H9 (cell line): ENCODE measurements around the gene AIG1. TPM values are rescaled to one million over a fixed set of nuclear protein-coding genes. Genes with fewer than 3 reads are reported as not detected.

Experiments used
- DNase-seq: peaks from one replicate; pipeline ENCODE4 v3.0.0-alpha.2; 2017
- H2AFZ ChIP-seq: one replicate; pipeline ENCODE4 v1.6.1; 2013; ENCODE audit warnings: mild to moderate bottlenecking, low read length, control low read depth, moderate library complexity
- H2AK5ac ChIP-seq: 2 replicates; pipeline ENCODE4 v1.6.1; 2013; ENCODE audit warnings: low read length, control low read depth, mixed read lengths; ENCODE audit not compliant: insufficient read length
- H2BK120ac ChIP-seq: one replicate; pipeline ENCODE4 v1.6.1; 2013; ENCODE audit warnings: low read depth, mild to moderate bottlenecking, low read length, control low read depth, inconsistent platforms; ENCODE audit not compliant: poor library complexity, severe bottlenecking
- H2BK12ac ChIP-seq: 2 replicates; pipeline ENCODE4 v1.6.1; 2013; ENCODE audit warnings: low read length, control low read depth, mixed read lengths, low read depth; ENCODE audit not compliant: insufficient read length
- H2BK15ac ChIP-seq: 2 replicates; pipeline ENCODE4 v1.6.1; 2013; ENCODE audit warnings: low read depth, low read length, control low read depth
- H2BK20ac ChIP-seq: one replicate; pipeline ENCODE4 v1.6.1; 2013; ENCODE audit warnings: low read depth, mild to moderate bottlenecking, low read length, control low read depth, inconsistent platforms; ENCODE audit not compliant: poor library complexity, severe bottlenecking
- H2BK5ac ChIP-seq: 2 replicates; pipeline ENCODE4 v1.6.1; 2013; ENCODE audit warnings: low read length, control low read depth, mixed read lengths; ENCODE audit not compliant: insufficient read length
- H3K14ac ChIP-seq: 2 replicates; pipeline ENCODE4 v1.6.1; 2013; ENCODE audit warnings: low read length, control low read depth; ENCODE audit not compliant: insufficient read depth
- H3K18ac ChIP-seq: 2 replicates; pipeline ENCODE4 v1.6.1; 2013; ENCODE audit warnings: low read depth, mild to moderate bottlenecking, mixed read lengths, low read length, control low read depth; ENCODE audit not compliant: insufficient read length
- H3K23ac ChIP-seq: 2 replicates; pipeline ENCODE4 v1.6.1; 2013; ENCODE audit warnings: low read length, control low read depth, mixed read lengths, low read depth; ENCODE audit not compliant: insufficient read length
- H3K23me2 ChIP-seq: 2 replicates; pipeline ENCODE4 v1.6.1; 2013; ENCODE audit warnings: low read depth, mild to moderate bottlenecking, mixed read lengths, low read length, control low read depth; ENCODE audit not compliant: insufficient read length, poor library complexity, severe bottlenecking
- H3K27ac ChIP-seq: 2 replicates; pipeline ENCODE4 v1.5.1; 2013; ENCODE audit warnings: low read length, control low read depth, mixed read lengths, low read depth; ENCODE audit not compliant: insufficient read length
- H3K27me3 ChIP-seq: 2 replicates; pipeline ENCODE4 v1.6.1; 2013; ENCODE audit warnings: low read length, control low read depth, inconsistent platforms; ENCODE audit not compliant: insufficient read depth
- H3K4ac ChIP-seq: 2 replicates; pipeline ENCODE4 v1.6.1; 2013; ENCODE audit warnings: low read depth, mild to moderate bottlenecking, control low read depth, inconsistent platforms, low read length, moderate library complexity
- H3K4me1 ChIP-seq: 2 replicates; pipeline ENCODE4 v1.6.1; 2013; ENCODE audit warnings: low read length, control low read depth, inconsistent platforms; ENCODE audit not compliant: insufficient read depth
- H3K4me2 ChIP-seq: 2 replicates; pipeline ENCODE4 v1.6.1; 2013; ENCODE audit warnings: low read length, control low read depth, mixed read lengths; ENCODE audit not compliant: insufficient read length, insufficient read depth
- H3K56ac ChIP-seq: 2 replicates; pipeline ENCODE4 v1.6.1; 2013; ENCODE audit warnings: low read depth, mild to moderate bottlenecking, mixed read lengths, low read length, control low read depth; ENCODE audit not compliant: insufficient read length
- H3K79me1 ChIP-seq: 2 replicates; pipeline ENCODE4 v1.6.1; 2013; ENCODE audit warnings: low read depth, mild to moderate bottlenecking, moderate library complexity, low read length, control low read depth, inconsistent platforms; ENCODE audit not compliant: insufficient read depth, poor library complexity, severe bottlenecking
- H3K79me2 ChIP-seq: 2 replicates; pipeline ENCODE4 v1.6.1; 2013; ENCODE audit warnings: low read length, control low read depth, inconsistent platforms; ENCODE audit not compliant: insufficient read depth
- H3K9ac ChIP-seq: 2 replicates; pipeline ENCODE4 v1.6.1; 2013; ENCODE audit warnings: low read length, control low read depth, mixed read lengths; ENCODE audit not compliant: insufficient read length; ENCODE audit errors: extremely low read depth
- H3K9me3 ChIP-seq: one replicate; pipeline ENCODE4 v1.6.1; 2013; ENCODE audit warnings: low read depth, low read length, inconsistent platforms; ENCODE audit not compliant: control insufficient read depth
- H3T11ph ChIP-seq: one replicate; pipeline ENCODE4 v1.6.1; 2013; ENCODE audit warnings: mild to moderate bottlenecking, low read length, control low read depth, inconsistent platforms
- H4K20me1 ChIP-seq: one replicate; pipeline ENCODE4 v1.6.1; 2013; ENCODE audit not compliant: control insufficient read depth, insufficient read length, insufficient read depth
- H4K5ac ChIP-seq: 2 replicates; pipeline ENCODE4 v1.6.1; 2013; ENCODE audit warnings: low read depth, mild to moderate bottlenecking, mixed read lengths, low read length, control low read depth; ENCODE audit not compliant: insufficient read length
- H4K8ac ChIP-seq: replicated peaks from 2 replicates; pipeline ENCODE4 v1.6.1; 2013; ENCODE audit warnings: low read length, control low read depth, mixed read lengths, low read depth; ENCODE audit not compliant: insufficient read length
- H4K91ac ChIP-seq: 2 replicates; pipeline ENCODE4 v1.6.1; 2013; ENCODE audit warnings: low read depth, mild to moderate bottlenecking, moderate library complexity, mixed read lengths, low read length, control low read depth; ENCODE audit not compliant: insufficient read length
- H3K27ac Mint-ChIP-seq, 3 experiments: 2 replicates in 2 of 3; 3 replicates in 1 of 3; pipeline ENCODE4 v1.8.0; 2020 to 2021; ENCODE audit warnings: mixed read lengths in 3 of 3, mild to moderate bottlenecking in 1 of 3, moderate library complexity in 1 of 3
- H3K27me3 Mint-ChIP-seq: 2 replicates; pipeline ENCODE4 v1.8.0; 2021; ENCODE audit warnings: low read depth, mild to moderate bottlenecking, moderate library complexity, mixed read lengths
- H3K36me3 Mint-ChIP-seq, 3 experiments: 2 replicates in 2 of 3; 3 replicates in 1 of 3; pipeline ENCODE4 v1.8.0; 2020 to 2021; ENCODE audit warnings: low read depth in 3 of 3, mixed read lengths in 3 of 3; ENCODE audit not compliant: insufficient read depth in 1 of 3
- H3K4me1 Mint-ChIP-seq, 2 experiments: 2 replicates each; pipeline ENCODE4 v1.8.0; 2020; ENCODE audit warnings: mixed read lengths in 2 of 2
- H3K4me3 Mint-ChIP-seq, 2 experiments: 2 replicates in 1 of 2; 3 replicates in 1 of 2; pipeline ENCODE4 v1.8.0; 2020 to 2021; ENCODE audit warnings: mild to moderate bottlenecking in 2 of 2, mixed read lengths in 2 of 2, moderate library complexity in 1 of 2
- H3K9me3 Mint-ChIP-seq, 2 experiments: 2 replicates in 1 of 2; 3 replicates in 1 of 2; pipeline ENCODE4 v1.8.0; 2020; ENCODE audit warnings: mild to moderate bottlenecking in 2 of 2, mixed read lengths in 2 of 2, moderate library complexity in 1 of 2
- WGBS: extraction: QIAGEN DNeasy Blood & Tissue Kit; methylation state at CpG from one replicate; pipeline ENCODE4 v1.1.7; 2013; ENCODE audit warnings: missing lambda C conversion rate, low lambda C conversion rate, mixed read lengths; ENCODE audit not compliant: insufficient read length; ENCODE audit errors: extremely low coverage; 5-methylcytosine and 5-hydroxymethylcytosine counted together
- total RNA-seq: library from RNA; stranded (reverse); gene quantifications from 2 replicates; pipeline ENCODE4 v1.2.1, GENCODE V29; 2021
- TF ChIP-seq, protein P1 (sequence below): fragments of 200-600 bp; sonication (generic); conservative IDR thresholded peaks from 3 replicates; pipeline ENCODE4 v1.8.0; 2021; ENCODE audit warnings: antibody characterized with exemption, mild to moderate bottlenecking

AIG1 gene
- total RNA-seq, 1 experiment from 2014 or later: 44.6 TPM

DNA sequence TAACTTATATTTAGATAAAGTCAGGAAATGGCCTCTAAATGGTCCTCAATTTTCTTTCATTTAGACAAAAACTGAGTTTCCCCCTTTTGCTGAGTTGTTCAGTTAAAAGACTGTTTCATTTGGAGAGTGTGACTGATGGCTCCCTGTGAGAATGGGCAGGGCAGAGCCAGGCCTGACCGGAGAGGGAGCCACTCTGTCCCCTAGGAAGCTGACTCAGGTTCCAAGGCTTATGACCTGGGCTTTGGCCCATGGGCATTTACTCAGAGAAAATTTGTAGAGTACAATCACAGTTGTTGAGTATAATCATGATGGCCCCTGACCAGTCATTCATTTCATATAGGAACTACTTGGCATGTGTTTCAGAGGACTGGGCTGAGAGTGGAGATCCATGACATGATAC, 37.0 kb upstream of the AIG1 start:
- no peak overlapping the region for H4K91ac ChIP-seq
- H3K4ac ChIP-seq: no peak overlapping the region
- WGBS: no CpG with 5 or more reads among the region's 1 CpG
- no peak overlapping the region for H2BK5ac ChIP-seq
- H4K5ac ChIP-seq: no peak overlapping the region
- H2BK20ac ChIP-seq: no peak overlapping the region
- H2AFZ ChIP-seq: no peak overlapping the region
- no peaks in the 10 kb centered on the region; a peak in 1 of 7 replicates for H3K36me3 Mint-ChIP-seq
- H3K79me2 ChIP-seq: no peaks in the 10 kb centered on the region
- H4K20me1 ChIP-seq: no peaks in the 10 kb centered on the region
- H2BK12ac ChIP-seq: no peak overlapping the region
- no peak overlapping the region for H2BK120ac ChIP-seq
- H3K27me3 ChIP-seq: no peaks in the 10 kb centered on the region
- no peaks in the 10 kb centered on the region for H3K4me1 ChIP-seq
- no peaks in the 10 kb centered on the region; a peak in 1 of 5 replicates for H3K9me3 Mint-ChIP-seq
- H2BK15ac ChIP-seq: no peak overlapping the region
- peaks cover 0 to 3% of the 10 kb centered on the region in 2 experiments; a peak in 1 of 4 replicates for H3K4me1 Mint-ChIP-seq
- no peaks in the 10 kb centered on the region for H3K79me1 ChIP-seq
- H3K9ac ChIP-seq: no peak overlapping the region
- no peak overlapping the region for H3K4me2 ChIP-seq
- no peak for DNase-seq
- H3K27ac Mint-ChIP-seq: no peak overlapping the region
- TF ChIP-seq, protein P1, sequence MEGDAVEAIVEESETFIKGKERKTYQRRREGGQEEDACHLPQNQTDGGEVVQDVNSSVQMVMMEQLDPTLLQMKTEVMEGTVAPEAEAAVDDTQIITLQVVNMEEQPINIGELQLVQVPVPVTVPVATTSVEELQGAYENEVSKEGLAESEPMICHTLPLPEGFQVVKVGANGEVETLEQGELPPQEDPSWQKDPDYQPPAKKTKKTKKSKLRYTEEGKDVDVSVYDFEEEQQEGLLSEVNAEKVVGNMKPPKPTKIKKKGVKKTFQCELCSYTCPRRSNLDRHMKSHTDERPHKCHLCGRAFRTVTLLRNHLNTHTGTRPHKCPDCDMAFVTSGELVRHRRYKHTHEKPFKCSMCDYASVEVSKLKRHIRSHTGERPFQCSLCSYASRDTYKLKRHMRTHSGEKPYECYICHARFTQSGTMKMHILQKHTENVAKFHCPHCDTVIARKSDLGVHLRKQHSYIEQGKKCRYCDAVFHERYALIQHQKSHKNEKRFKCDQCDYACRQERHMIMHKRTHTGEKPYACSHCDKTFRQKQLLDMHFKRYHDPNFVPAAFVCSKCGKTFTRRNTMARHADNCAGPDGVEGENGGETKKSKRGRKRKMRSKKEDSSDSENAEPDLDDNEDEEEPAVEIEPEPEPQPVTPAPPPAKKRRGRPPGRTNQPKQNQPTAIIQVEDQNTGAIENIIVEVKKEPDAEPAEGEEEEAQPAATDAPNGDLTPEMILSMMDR: no peak
- no peak overlapping the region for H3K4me3 Mint-ChIP-seq
- no peaks in the 10 kb centered on the region for H3K9me3 ChIP-seq
- no peak overlapping the region for H3K27ac ChIP-seq
- H4K8ac ChIP-seq: no peak overlapping the region
- no peak overlapping the region for H3K56ac ChIP-seq
- no peak overlapping the region for H3K18ac ChIP-seq
- H3K23me2 ChIP-seq: no peaks in the 10 kb centered on the region
- H3T11ph ChIP-seq: no peak overlapping the region
- H3K23ac ChIP-seq: no peak overlapping the region
- H3K27me3 Mint-ChIP-seq: no peaks in the 10 kb centered on the region
- H2AK5ac ChIP-seq: no peak overlapping the region
- H3K14ac ChIP-seq: no peak overlapping the region
